Fibroblast of the aortic adventitia (primary cell): ENCODE results near the gene MPHOSPH8. TPM values are rescaled to one million over a fixed set of nuclear protein-coding genes. Genes with fewer than 3 reads are reported as not detected.
A peak's percentile ranks its signal among the peaks of the same experiment; 100 is the strongest.

ENCODE experiments used
- DNase-seq: peaks from one replicate; pipeline ENCODE4 v3.0.0-alpha.2; 2010; ENCODE audit warnings: low read depth
- H3K4me3 ChIP-seq: 2 replicates; pipeline ENCODE4 v1.5.1; 2011; ENCODE audit warnings: low read depth, mild to moderate bottlenecking, control low read depth, low read length, moderate library complexity
- CTCF ChIP-seq: IDR thresholded peaks from 2 replicates; pipeline ENCODE4 v1.5.1; 2011; ENCODE audit warnings: mild to moderate bottlenecking, low read length, control low read depth, inconsistent platforms; ENCODE audit not compliant: insufficient read depth
- total RNA-seq: library from RNA; depleted of rRNA; stranded (reverse); fragments of >200 nt; gene quantifications from 2 replicates; pipeline ENCODE4 v1.2.3, GENCODE V29; 2012; ENCODE audit warnings: low replicate concordance

The MPHOSPH8 gene
- total RNA-seq, 1 donor: 14.0 TPM

GRCh38 chr13:19605161-19605955, 28.1 kb upstream of the MPHOSPH8 start:
- no peak overlapping the region for H3K4me3 ChIP-seq
- no peak for TF ChIP-seq CTCF
- peak; percentile 14 for DNase-seq

- no peak for TF ChIP-seq CTCF
- peak; percentile 11 for DNase-seq
Measured at GRCh38 chr13:19606152-19606551, 27.3 kb upstream of the MPHOSPH8 start.

GRCh38 chr13:19606737-19607136, 26.7 kb upstream of the MPHOSPH8 start:
- H3K4me3 ChIP-seq: no peak overlapping the region
- DNase-seq: no peak
- no peak for TF ChIP-seq CTCF

More at GRCh38 chr13:19606152-19606551, 27.3 kb upstream of the MPHOSPH8 start:
- no peak overlapping the region for H3K4me3 ChIP-seq

- no peak for DNase-seq
- TF ChIP-seq CTCF: no peak
- H3K4me3 ChIP-seq: no peak overlapping the region
Measured at GRCh38 chr13:19607523-19608078, 25.9 kb upstream of the MPHOSPH8 start.

- H3K4me3 ChIP-seq: no peak overlapping the region
- peak; percentile 51 for DNase-seq
- TF ChIP-seq CTCF: peak; percentile 81
Measured at GRCh38 chr13:19618977-19619376, 14.5 kb upstream of the MPHOSPH8 start.

- DNase-seq: no peak
- H3K4me3 ChIP-seq: no peak overlapping the region
- TF ChIP-seq CTCF: no peak
Measured at GRCh38 chr13:19622193-19622592, 11.3 kb upstream of the MPHOSPH8 start.
